ENCODE results near the gene UNC80. TPM values are rescaled to one million over a fixed set of nuclear protein-coding genes. Genes with fewer than 3 reads are reported as not detected.

UNC80 gene
- total and polyA plus RNA-seq, 9 donors: 0.12 to 1.1 (median 0.63) TPM

GRCh38 chr2:209940936-209941335 is 169.3 kb downstream of the UNC80 start:
- Histone ChIP-seq H3K27me3 (no peaks in the 10 kb centered on the region), H3K4me3 (no peak overlapping the region), H3K36me3 (no peaks in the 10 kb centered on the region), H3K4me1 (ENCODE audit: insufficient read depth) (peaks cover 3% of the 10 kb centered on the region), H3K27ac (no peak overlapping the region), H3K9me3 (no peaks in the 10 kb centered on the region)
- intact Hi-C loops (cut with DNase I): no loop called here
- DNase-seq: peak in 1 of 5 donors; percentile 28
- TF ChIP-seq POLR2A (IDR thresholded peaks at IDR 0.05): no peak
- no peak for TF ChIP-seq EP300 (IDR thresholded peaks at IDR 0.05)
- no peak for TF ChIP-seq CTCF (IDR thresholded peaks at IDR 0.05)
- 7 to 19% (median 15%) methylated on average over 6 of the region's 6 CpGs for WGBS, 3 donors

GRCh38 chr2:209942426-209942825 is 170.8 kb downstream of the UNC80 start:
- no peak for DNase-seq
- WGBS, 3 donors: 94 to 95% (median 94%) methylated on average over 2 of the region's 2 CpGs
- intact Hi-C loops (cut with DNase I): no loop called here
- no peaks in the 10 kb centered on the region for H3K36me3 ChIP-seq
- H3K4me3 ChIP-seq: no peak overlapping the region
- peaks cover 2% of the 10 kb centered on the region for H3K4me1 ChIP-seq (ENCODE audit: insufficient read depth)
- H3K27me3 ChIP-seq: no peaks in the 10 kb centered on the region
- no peak overlapping the region for H3K27ac ChIP-seq
- H3K9me3 ChIP-seq: no peaks in the 10 kb centered on the region
- TF ChIP-seq CTCF (IDR thresholded peaks at IDR 0.05) (no peak), POLR2A (IDR thresholded peaks at IDR 0.05) (no peak), EP300 (IDR thresholded peaks at IDR 0.05) (no peak)

DNA sequence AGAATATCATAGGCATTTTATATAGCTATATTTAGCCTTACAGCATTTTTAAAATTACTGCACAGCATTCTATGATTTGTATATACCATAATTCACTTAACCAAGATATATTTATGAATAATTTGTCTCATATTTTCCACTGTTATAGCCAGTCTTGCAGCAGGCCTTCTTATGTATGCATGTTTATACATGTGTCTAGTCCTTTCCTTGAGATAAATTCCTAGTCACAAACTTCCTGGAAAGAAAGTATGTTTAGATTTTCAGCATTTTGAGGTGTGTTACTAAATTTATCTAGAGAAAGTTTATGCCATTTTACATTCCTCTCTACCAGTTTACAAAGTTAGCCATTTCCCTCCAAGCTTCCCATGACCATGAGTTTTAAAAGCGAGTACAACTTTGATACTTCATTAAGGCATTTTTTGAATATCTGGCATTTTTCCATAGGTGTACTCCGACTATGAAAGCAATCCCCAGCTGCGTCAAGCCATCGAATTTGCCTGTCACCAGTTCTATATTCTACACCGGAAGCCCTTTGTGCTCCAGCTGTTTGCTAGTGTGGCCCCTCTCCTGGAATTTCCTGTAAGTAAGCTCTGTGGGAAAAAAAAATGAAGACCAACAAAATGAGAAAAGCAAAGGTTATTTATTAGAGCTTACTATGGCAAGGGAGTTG is 171.4 kb downstream of the UNC80 start:
- intact Hi-C loops (cut with DNase I): no loop called here
- no peak for DNase-seq
- Histone ChIP-seq H3K9me3 (no peaks in the 10 kb centered on the region), H3K4me3 (no peak overlapping the region), H3K36me3 (no peaks in the 10 kb centered on the region), H3K27ac (no peak overlapping the region), H3K27me3 (no peaks in the 10 kb centered on the region), H3K4me1 (ENCODE audit: insufficient read depth) (peaks cover 1% of the 10 kb centered on the region)
- 52 to 57% (median 54%) methylated on average over 5 of the region's 5 CpGs for WGBS, 3 donors
- TF ChIP-seq CTCF (IDR thresholded peaks at IDR 0.05) (no peak), EP300 (IDR thresholded peaks at IDR 0.05) (no peak), POLR2A (IDR thresholded peaks at IDR 0.05) (no peak)

DNA sequence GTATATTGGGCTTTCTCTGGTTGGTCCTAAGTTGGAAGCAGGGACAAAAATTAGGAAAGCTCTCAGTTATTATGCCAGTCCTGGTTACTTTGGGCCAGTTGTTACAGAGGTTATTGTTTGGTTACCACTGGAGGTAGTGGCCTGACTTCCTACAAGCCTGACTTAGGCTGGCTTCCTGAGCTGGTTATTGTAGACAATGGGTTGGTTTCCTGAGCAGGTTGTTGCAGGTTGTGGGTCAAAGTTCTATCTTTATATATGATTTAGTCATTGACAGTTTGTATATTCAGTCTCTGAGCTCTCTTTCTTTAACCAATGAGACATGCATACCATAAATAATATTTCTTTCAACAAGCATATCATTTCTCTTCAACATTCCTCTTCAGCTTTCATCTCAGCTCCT is 172.1 kb downstream of the UNC80 start:
- peaks cover 1% of the 10 kb centered on the region for H3K4me1 ChIP-seq (ENCODE audit: insufficient read depth)
- H3K27ac ChIP-seq: no peak overlapping the region
- no peak overlapping the region for H3K4me3 ChIP-seq
- no peaks in the 10 kb centered on the region for H3K9me3 ChIP-seq
- no peaks in the 10 kb centered on the region for H3K27me3 ChIP-seq
- no peak for TF ChIP-seq CTCF (IDR thresholded peaks at IDR 0.05)
- no peak for TF ChIP-seq POLR2A (IDR thresholded peaks at IDR 0.05)
- no peak for TF ChIP-seq EP300 (IDR thresholded peaks at IDR 0.05)
- no peaks in the 10 kb centered on the region for H3K36me3 ChIP-seq
- no peak for DNase-seq
- intact Hi-C loops (cut with DNase I): no loop called here

All from ovary (tissue), 9 donors.